ENCODE data around the gene MKRN2.
"Not testable (repeated sequence)": the region's sequence is repeated elsewhere in the genome, so short reads cannot be mapped to it uniquely, and the experiment has no call there.

MKRN2 gene

GRCh38 chr3:12588039-12589009 is 31.4 kb downstream of the MKRN2 start:
- no peak for DNase-seq (ENCODE audit: low read depth, low spot score)

GRCh38 chr3:12590096-12590495 is 33.2 kb downstream of the MKRN2 start:
- DNase-seq (ENCODE audit: low read depth, low spot score), result no peak

- no peak for DNase-seq (ENCODE audit: low read depth, low spot score)
Measured at GRCh38 chr3:12591456-12591855, 34.6 kb downstream of the MKRN2 start.

DNA sequence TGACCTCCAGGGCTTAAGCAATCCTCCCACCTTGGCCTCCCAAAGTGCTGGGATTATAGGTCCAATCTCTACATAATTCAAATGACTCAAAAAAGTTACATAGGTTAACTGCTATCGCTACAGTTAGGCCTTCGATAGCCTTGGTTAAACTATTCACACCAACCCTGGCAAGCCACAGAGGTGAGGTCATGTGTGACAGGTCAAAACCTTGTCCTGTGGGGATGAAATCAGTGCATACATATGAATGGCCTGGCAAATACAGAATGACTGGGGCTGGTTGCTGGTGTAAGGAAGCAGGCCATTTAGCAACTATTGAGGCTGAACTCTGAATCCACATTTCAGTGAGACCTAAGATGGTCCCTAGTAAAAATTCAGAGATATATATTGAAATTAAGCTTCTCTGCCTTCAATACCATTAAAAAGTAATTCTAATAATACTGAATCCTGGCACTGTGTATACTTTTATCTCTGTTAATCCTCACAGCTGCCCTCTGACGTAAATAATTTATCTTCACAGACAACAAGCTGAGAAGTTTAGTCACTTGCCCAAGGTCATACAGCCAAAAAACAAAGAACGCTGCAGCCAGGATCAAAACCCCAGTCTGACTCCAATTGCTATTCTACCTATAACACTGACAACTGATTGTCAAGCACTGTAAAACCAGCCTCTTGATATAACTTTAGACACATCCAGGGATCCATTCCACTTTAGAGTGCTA is 35.3 kb downstream of the MKRN2 start:
- no peak for DNase-seq (ENCODE audit: low read depth, low spot score)

- no peak for DNase-seq (ENCODE audit: low read depth, low spot score)
Measured at GRCh38 chr3:12593473-12593872, 36.6 kb downstream of the MKRN2 start.

DNA sequence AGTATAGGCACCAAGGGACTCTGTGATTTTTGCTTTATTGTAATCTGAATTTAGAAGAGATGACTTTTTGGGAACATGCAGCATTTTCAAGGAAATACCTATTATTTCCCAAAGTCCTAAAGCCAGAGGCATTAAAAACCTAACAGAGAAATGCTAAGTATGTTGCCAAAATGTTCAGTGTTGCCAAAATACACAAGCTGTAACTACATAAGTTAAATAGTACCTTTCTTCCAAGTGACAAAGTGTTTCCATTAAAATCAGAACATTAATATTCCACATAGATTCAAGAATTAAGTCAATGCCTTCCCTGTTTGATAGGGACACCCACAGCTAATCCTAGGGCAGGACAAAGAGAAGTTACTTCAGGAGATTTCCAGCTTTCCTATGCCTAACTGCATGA is 42.0 kb downstream of the MKRN2 start:
- no peak for DNase-seq (ENCODE audit: low read depth, low spot score)

DNA sequence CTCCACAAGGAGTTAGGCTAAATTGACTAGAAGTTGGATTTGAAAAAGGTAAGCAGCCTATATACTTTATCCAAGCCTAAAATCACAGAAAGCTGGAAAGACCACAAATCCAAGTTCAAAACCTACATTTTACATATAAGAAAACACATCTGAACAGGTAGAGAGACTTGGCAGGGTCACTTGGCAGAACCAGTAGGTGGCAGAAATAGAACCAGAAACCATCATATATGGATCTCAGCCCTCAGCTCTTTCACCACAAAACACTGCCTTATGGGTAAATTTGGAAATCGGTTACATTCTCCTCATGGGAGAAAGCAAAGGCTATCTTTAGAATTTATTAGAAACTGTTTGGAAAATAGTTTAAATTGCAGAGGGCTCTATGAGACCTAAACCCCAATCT is 44.2 kb downstream of the MKRN2 start:
- DNase-seq (ENCODE audit: low read depth, low spot score), result no peak

- no peak for DNase-seq (ENCODE audit: low read depth, low spot score)
Measured at GRCh38 chr3:12603969-12604368, 47.1 kb downstream of the MKRN2 start.

GRCh38 chr3:12608376-12608775 is 51.5 kb downstream of the MKRN2 start:
- DNase-seq (ENCODE audit: low read depth, low spot score), result no peak

DNA sequence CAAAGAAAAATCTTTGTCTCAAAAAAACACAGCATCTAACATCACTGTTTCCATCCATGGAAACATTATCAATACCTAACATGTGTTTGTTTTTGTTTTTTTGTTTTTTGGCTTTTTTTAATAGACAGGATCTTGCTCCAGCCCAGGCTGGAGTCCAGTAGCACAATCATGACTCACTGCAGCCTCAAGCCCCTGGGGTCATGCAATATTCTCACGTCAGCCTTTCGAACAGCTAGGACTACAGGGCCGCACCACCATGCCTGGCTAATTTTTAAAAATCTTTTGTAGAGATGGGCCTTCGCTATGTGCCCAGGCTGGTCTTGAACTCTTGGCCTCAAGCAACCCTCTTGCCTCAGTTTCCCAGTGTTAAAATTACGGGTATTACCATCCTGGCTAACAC is 54.2 kb downstream of the MKRN2 start:
- no peak for DNase-seq (ENCODE audit: low read depth, low spot score)

DNA sequence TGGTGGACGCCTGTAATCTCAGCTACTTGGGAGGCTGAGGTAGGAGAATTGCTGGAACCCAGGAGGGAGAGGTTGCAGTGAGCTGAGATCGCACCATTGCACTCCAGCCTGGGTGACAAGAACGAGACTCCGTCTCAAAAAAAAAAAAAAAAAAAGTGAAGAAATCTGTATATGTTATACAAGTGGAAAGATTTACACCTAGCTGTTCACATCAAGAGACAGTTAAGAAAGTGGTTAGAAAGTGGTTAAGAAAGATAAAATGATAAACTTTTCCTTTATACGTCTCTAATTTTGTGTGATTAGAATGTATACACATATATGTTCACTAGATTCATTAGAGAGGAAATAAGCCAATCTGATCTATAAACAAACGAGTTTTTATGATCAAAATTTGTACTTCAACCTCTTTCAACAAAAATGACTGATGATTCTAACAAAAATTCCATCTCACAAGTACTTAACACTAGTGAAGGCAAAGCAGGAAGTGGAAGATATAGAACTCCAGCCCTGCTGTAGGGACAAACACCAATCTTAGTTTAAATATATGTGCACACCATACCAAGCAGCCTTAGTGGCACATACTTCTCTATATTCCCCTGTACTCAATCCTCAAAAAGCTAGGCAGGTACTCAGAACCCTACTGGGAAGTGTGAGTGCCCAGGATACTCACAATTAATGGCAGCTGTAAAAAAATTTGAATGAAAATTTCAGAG is 55.8 kb downstream of the MKRN2 start:
- DNase-seq (ENCODE audit: low read depth, low spot score), result no peak

DNA sequence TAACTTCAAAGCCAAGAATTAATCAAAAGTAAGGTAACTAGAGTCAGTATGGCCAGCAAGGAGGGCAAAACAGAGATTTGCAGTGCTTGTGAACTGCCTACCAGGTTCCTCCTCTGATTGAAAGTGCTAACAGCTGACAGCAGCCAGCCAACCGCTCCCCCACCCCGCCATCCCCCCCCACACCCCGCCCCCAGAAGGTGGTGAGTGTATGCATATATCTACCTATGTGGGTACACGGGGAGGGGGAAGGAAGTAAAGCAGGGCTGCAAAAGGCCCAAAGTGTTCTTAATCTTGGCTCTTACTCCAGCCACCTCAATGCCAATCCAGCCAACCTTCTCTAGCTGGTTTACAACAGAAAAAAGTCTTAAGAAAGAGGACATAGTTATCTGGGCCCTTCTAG is 56.4 kb downstream of the MKRN2 start:
- no peak for DNase-seq (ENCODE audit: low read depth, low spot score)

DNA sequence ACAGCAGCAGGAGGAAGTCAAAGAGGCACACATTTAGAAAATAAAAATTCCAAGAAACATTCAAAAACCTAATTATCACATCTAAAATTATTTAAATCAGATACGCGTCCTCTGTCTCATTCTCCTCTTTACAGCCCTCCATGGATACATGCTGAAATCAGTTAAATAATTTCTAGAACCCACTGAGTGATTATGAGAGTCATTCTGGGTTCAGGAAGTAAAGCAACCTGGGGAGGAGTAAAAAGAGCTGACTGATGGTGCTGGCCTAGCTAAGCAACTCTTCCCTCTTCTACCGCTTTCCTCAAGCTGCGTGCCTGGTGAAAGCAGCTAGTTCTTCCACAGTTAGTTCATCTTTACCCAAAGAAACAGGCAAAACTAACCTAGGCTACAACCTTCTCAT is 58.4 kb downstream of the MKRN2 start:
- DNase-seq (ENCODE audit: low read depth, low spot score), result no peak

- no peak for DNase-seq (ENCODE audit: low read depth, low spot score)
Measured at GRCh38 chr3:12618426-12618825, 61.5 kb downstream of the MKRN2 start.

GRCh38 chr3:12620305-12620704 is 63.4 kb downstream of the MKRN2 start:
- DNase-seq (ENCODE audit: low read depth, low spot score), result no peak

DNA sequence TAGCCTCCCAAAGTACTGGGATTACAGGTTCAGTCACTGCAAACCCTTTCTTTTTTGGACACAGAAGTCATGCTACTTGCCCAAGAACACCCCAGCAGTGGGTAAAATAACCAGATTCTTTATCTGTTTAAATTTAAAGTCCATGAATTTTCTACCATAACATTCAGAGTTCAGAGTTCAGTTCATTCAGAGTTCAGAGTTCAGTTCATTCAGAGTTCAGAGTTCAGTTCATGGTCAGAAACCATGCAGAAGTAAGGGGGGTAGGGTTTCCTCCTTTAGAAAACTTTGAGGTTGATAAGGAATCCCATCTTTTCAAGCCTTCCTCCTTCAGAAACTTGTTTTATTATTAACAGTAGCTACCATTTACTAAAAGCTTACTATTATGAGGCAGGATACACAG is 63.8 kb downstream of the MKRN2 start:
- no peak for DNase-seq (ENCODE audit: low read depth, low spot score)

DNA sequence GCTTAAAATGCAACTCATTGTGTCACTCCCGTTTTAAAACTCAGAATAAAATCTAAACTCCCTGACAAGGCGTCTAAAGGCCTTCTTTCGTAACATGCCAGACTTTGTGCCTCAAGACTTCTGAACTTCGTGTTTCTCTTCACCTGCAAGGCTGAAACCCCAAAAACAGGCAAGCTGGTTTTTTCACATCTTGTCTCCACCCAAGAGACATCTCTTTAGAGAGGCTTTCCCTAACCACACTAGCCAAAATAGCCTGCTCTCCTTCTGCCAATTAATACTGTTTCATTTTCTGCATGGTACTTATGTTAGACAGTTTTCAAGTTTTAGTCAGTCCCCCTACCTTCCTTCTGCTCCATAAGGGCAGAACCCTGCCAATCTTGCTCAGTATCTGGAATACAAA is 65.4 kb downstream of the MKRN2 start:
- no peak for DNase-seq (ENCODE audit: low read depth, low spot score)

DNA sequence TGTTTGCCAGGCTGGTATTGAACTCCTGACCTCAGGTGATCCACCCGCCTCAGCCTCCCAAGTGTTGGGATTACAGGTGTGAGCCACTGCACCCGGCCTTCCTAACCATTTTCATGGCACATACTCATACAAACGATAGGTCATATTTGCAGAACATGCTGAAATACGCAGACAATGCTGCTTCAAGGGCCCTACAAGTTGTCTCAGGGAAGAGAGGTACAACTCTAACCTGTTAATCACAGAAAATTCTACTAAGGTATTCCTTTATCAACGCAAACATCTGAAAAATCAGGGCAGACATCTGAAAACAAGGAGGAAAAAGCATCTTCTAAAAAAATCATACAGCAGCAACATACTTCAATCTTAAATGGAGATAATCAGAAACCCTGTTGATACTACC is 67.2 kb downstream of the MKRN2 start:
- DNase-seq (ENCODE audit: low read depth, low spot score), result no peak

GRCh38 chr3:12624964-12625363 is 68.1 kb downstream of the MKRN2 start:
- not testable (repeated sequence) for DNase-seq (ENCODE audit: low read depth, low spot score)

- no peak for DNase-seq (ENCODE audit: low read depth, low spot score)
Measured at GRCh38 chr3:12627370-12627769, 70.5 kb downstream of the MKRN2 start.

DNA sequence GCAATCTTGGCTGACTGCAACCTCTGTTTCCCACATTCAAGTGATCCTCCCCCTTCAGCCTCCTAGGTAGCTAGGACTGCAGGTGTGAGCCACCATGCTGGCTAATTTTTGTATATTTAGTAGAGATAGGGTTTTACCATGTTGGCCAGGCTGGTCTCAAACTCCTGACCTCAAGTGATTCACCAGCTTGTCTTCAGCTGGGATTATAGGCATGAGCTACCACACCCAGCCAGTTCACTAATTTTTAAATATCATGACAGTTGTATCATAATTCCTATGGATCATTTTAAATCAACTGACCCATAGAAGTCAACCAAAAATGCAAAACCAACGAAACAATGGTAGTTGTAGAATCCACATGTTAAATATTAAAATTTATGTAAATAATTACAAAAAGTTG is 71.9 kb downstream of the MKRN2 start:
- no peak for DNase-seq (ENCODE audit: low read depth, low spot score)

DNA sequence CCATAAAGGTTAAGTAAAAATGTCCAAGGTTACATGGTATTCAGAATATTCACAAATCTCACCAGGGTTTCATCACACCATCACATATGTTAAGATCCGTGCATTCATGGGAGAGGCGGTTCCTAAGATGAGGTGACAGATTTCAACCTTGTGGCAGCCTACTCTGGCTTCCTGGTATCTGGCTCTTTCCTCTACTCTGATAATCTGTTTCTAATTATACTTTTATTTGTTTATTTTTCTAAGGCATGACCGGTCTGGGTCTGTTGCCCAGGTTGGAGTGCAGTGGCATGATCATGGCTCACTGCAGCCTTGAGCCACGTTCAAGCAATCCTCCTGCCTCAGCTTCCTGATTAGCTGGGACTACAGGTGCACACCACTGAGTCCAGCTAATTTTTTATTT is 72.7 kb downstream of the MKRN2 start:
- DNase-seq (ENCODE audit: low read depth, low spot score), result no peak
